ENCODE measurements around the gene SMO.

DNA sequence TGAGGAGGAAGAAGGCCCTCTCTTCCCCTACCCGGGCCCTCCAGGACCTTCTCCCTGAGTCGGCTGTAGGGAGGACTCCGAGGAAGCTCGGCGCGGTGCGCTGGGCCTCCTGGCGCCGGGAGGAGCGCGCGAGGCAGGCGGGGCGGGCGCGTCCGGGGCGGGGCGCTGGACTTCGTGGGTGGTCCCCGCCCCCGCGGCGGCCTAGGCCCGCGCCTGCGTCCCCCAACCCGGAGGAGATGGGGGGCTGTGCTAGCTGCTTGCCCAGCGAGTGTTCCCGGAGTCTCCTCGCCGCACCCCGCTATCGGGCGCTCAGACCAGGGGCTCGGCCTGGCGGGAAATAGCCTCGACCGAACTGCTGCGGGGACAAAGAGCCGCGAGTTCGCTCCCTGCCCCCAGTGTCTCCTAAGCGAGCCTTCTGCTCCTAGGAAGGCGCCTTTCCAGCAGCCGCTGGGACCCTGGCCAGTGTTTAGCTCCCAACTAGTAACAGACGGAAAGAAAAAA is 19.2 kb upstream of the SMO start:
- TF ChIP-seq, protein P1, sequence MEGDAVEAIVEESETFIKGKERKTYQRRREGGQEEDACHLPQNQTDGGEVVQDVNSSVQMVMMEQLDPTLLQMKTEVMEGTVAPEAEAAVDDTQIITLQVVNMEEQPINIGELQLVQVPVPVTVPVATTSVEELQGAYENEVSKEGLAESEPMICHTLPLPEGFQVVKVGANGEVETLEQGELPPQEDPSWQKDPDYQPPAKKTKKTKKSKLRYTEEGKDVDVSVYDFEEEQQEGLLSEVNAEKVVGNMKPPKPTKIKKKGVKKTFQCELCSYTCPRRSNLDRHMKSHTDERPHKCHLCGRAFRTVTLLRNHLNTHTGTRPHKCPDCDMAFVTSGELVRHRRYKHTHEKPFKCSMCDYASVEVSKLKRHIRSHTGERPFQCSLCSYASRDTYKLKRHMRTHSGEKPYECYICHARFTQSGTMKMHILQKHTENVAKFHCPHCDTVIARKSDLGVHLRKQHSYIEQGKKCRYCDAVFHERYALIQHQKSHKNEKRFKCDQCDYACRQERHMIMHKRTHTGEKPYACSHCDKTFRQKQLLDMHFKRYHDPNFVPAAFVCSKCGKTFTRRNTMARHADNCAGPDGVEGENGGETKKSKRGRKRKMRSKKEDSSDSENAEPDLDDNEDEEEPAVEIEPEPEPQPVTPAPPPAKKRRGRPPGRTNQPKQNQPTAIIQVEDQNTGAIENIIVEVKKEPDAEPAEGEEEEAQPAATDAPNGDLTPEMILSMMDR (IDR thresholded peaks at IDR 0.05; ENCODE audit: poor library complexity): no peak
- no peak for TF ChIP-seq EZH2 (IDR thresholded peaks at IDR 0.05; ENCODE audit: borderline replicate concordance)
- no peak for TF ChIP-seq EZH2phosphoT487 (IDR thresholded peaks at IDR 0.05; ENCODE audit: low read depth, severe bottlenecking, unreplicated experiment)

Measured in hepatocyte (in vitro differentiated cells).